Amniotic epithelial cell (primary cell): Measurements from ENCODE around the gene ADAP1.
"Not testable (repeated sequence)": the region's sequence is repeated elsewhere in the genome, so short reads cannot be mapped to it uniquely, and the experiment has no call there.

Experiments used
- DNase-seq: peaks from one replicate; pipeline ENCODE4 v3.0.0-alpha.2; 2010; ENCODE audit warnings: low read depth

ADAP1 gene

GRCh38 chr7:974820-975681 is 20.6 kb upstream of the ADAP1 start, which contains the start of gene COX19:
Gene COX19, minus strand, starts transcription at chr7:975549. Its CDS starts 40 bp downstream, at chr7:975509.
- DNase-seq: peak; percentile 84

GRCh38 chr7:974172-974571 is 19.7 kb upstream of the ADAP1 start:
- peak; percentile 58 for DNase-seq

- DNase-seq: peak; percentile 75
These were observed 18.8 kb upstream of the ADAP1 start for GRCh38 chr7:973312-973711.

GRCh38 chr7:972676-973309 is 18.3 kb upstream of the ADAP1 start:
- peak; percentile 99 for DNase-seq

- DNase-seq: no peak
These were observed 17.6 kb upstream of the ADAP1 start for GRCh38 chr7:972110-972509.

- DNase-seq: no peak
These were observed 16.3 kb upstream of the ADAP1 start for GRCh38 chr7:970744-971143.

- DNase-seq: no peak
These were observed 14.9 kb upstream of the ADAP1 start for GRCh38 chr7:969403-969802.

GRCh38 chr7:968205-969105 is 14.0 kb upstream of the ADAP1 start:
- no peak for DNase-seq

GRCh38 chr7:967361-968082 is 13.0 kb upstream of the ADAP1 start:
- no peak for DNase-seq

- no peak for DNase-seq
These were observed 12.0 kb upstream of the ADAP1 start for GRCh38 chr7:966291-967069.

GRCh38 chr7:964401-965231 is 10.1 kb upstream of the ADAP1 start:
- DNase-seq: peak; percentile 92

- DNase-seq: no peak
These were observed 9.0 kb upstream of the ADAP1 start for GRCh38 chr7:963236-964078.

- DNase-seq: no peak
These were observed 8.1 kb upstream of the ADAP1 start for GRCh38 chr7:962401-963081.

- peak; percentile 49 for DNase-seq
These were observed 7.3 kb upstream of the ADAP1 start for GRCh38 chr7:961546-962400.

GRCh38 chr7:960972-961371 is 6.5 kb upstream of the ADAP1 start:
- DNase-seq: peak; percentile 86

GRCh38 chr7:960269-960871 is 5.9 kb upstream of the ADAP1 start:
- DNase-seq: peak; percentile 39

- DNase-seq: not testable (repeated sequence)
These were observed 5.3 kb upstream of the ADAP1 start for GRCh38 chr7:959740-960139.
